NCI-H1105 treated with DMSO at 0.1 percent for 48 hours (cell line): Measurements from ENCODE around the gene TBX6.
A peak's percentile ranks its signal among the peaks of the same experiment; 100 is the strongest.

Experiments
- DNase-seq: peaks from one replicate; lab custom pipeline; 2025; lab: John Stamatoyannopoulos, UW

Gene TBX6

GRCh38 chr16:30086291-30087140 is 5.2 kb downstream of the TBX6 start:
- DNase-seq = no peak

DNA sequence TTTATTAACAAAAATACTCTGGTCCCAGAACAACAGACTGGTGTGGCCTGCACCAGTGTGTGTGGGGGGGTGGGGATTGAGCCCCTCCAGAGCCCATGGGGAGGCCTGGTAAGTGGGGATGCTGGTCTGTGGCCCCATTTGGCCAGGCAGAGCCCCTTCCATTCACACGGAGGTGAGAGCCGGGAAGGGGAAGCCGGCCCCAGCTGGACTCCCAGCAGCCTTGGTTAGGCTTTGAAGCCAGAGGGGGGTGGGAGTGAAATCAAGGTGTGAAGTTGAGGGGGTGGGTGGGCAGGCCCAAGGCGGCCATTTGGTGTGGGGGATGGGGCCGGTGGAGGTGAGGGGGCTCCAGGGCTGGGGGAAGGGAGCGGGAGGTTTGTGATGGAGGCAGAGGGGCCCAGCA is 5.9 kb downstream of the TBX6 start:
- DNase-seq = no peak

DNA sequence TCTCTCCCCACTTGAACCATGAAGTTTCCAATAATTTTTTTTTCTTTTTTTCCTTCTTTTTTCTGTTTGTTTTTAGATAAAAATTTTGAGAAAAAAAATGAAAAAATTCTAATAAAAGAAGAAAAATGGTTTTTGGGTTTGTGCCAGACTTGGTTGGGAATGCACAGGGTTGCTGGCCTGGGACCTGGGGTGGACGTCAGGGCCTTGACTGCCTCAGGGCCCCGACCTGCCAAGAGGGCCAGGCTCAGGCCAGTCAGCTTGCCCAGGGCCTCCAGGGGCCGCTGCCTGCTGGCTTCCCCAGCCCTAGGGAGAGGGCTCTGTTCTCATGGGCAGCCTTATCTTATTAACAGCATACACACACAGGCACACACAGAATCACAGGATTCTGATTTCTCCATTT is 6.5 kb downstream of the TBX6 start:
- DNase-seq = no peak

DNA sequence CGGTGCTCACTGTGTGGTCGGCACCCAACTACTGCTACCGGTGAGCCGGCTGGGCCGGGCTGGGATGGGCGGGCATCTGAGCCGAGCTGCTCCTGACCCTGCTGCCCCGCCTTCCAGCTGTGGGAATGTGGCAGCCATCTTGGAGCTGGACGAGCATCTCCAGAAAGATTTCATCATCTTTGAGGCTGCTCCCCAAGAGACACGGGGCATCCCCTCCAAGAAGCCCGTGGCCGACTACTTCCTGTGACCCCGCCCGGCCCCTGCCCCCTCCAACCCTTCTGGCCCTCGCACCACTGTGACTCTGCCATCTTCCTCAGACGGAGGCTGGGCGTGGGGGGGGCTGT is 6.9 kb downstream of the TBX6 start:
- DNase-seq = no peak

DNA sequence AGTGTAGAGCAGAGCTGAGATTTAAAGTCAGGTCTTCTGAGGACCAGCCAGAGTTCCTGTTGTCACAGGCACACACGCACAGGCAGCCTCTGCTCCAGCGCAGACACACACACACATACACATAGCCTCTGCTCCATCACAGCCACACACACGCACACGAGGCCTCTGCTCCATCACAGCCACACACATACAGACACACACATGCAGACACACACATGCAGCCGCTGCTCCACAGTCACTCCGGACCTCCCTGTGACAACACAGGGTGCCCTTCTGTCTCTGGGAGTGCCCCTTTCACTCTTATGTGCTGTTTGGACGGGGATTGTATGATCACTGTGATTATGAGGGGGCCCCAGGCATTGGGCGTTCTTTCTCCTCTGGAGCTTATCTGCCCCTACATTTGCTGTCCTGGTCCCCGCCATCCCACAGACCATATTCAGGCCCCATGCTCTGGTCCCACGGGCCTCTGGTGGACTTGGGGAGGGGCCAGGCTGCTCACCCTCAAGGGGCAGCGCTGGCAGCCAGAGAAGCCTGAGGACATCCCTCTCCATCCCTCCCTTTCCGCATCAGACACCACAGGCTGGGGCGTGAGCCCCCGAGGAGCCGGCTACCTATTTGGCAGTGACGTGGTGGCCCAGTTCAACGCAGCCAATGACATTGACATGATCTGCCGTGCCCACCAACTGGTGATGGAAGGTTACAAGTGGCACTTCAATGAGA is 7.5 kb downstream of the TBX6 start:
- no peak for DNase-seq

DNA sequence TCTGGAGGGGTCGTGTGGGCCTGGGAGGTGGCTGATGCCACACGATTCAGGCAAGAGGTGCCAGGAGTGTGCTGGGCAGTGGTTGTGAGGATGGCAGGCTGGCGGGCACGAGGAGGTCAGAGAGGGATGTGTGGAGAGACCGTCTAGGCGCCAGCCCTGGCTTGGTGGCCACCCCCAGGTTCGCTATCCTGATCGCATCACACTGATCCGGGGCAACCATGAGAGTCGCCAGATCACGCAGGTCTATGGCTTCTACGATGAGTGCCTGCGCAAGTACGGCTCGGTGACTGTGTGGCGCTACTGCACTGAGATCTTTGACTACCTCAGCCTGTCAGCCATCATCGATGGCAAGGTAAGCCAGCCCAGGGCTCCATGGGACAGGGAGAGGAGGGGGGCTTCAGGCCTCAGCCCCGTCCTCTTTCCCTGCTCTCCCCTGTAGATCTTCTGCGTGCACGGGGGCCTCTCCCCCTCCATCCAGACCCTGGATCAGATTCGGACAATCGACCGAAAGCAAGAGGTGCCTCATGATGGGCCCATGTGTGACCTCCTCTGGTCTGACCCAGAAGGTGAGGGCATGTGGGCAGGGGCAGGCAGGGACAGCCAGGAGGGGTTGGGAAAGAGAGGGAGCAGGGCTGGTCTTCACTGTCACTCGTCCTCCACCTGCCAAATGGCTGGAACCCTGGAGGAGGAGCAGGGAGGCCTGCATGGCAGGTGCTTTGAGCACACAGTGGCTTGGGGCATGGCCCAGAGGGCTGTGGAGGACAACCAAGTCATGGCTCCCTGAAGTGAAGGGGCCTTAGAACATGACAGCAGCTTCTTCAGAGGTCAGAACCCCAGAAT is 8.3 kb downstream of the TBX6 start:
- no peak for DNase-seq

GRCh38 chr16:30082545-30083090 is 9.1 kb downstream of the TBX6 start:
- DNase-seq = no peak

GRCh38 chr16:30079480-30079879 is 12.2 kb downstream of the TBX6 start:
- no peak for DNase-seq

DNA sequence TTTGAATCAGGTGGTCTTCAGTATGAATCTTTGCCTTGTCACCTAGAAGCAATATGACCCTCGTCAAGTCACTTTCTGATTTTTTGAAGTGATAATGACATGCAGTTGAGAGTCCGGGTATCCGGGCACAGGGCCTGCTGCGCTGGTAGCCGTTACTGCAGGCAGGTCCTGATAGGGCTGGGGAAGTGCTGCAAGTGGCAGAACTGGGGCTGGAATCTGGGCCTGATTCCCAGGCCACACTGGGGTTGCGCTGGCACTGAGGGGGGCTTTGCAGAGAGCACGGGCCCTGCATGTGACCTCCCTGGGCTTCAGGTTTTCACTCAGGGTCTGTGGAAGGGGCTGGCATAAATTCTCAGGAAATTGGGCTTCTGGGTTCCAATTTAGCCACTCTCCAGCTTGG is 13.0 kb downstream of the TBX6 start:
- DNase-seq = no peak

DNA sequence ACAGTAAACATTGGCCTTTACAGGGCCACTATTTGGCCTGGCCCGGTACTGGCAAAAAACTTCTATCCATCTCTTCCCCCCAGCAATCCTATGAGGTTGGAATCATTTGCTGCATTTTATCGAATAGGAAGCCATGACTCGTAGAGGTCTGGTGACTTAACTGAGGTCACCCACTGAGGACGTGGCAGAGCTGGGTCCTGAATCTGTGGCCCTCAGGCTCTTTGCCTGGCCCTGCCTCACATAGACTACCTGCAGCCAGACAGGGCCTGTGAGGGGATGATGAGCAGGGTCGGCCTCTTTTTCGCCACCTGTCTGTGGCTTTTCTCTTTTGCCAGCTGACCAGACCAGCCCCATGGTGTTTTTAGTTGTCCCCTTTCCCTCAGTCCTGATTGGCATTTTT is 14.1 kb downstream of the TBX6 start:
- DNase-seq = no peak

DNA sequence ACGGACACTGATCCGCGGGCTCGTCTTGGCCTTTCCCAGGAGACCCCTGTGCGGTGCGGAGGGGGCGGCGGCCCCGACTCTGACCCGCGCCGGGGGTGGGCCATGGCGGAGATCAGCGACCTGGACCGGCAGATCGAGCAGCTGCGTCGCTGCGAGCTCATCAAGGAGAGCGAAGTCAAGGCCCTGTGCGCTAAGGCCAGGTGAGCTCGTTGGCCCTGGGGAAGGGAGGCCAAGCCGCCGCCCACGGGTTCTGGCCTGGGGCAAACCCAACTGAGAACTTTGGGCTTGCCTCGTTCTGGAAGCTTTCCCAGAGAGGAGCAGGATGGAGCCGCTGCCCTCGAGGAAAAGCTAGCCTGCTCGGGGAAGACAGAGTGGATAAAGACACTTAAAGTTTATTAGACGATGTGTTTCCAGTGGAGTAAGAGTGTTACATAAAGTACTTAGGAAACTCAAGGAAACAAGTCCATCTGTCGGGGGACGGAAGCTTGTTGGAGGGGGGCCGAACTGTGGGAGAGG is 15.4 kb downstream of the TBX6 start:
- no peak for DNase-seq

GRCh38 chr16:30075503-30076275 is 16.0 kb downstream of the TBX6 start, which contains the start of gene PPP4C:
TSS of gene PPP4C (plus strand) at chr16:30075994. CDS start at chr16:30076378, 384 bp downstream.
- DNase-seq = peak; percentile 76

DNA sequence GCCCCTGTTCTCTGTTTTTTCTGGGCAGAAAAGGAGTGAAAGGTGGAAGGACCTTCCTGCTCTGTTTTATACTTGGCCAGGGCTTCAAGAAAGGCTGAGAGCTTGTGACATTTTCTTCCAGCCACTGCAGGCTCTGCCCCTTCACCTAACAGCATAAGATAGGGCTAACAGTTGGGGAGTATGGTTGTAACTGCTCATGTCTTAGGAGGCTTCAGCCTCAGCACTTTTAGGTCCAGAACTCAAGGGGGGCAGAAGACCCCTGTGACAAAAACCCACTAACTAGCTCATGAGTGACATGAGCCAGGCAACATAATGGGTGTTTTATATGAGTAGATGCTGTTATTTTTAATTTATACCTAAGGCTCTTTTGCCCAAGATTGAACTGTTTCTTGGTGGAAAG is 21.2 kb downstream of the TBX6 start:
- no peak for DNase-seq

DNA sequence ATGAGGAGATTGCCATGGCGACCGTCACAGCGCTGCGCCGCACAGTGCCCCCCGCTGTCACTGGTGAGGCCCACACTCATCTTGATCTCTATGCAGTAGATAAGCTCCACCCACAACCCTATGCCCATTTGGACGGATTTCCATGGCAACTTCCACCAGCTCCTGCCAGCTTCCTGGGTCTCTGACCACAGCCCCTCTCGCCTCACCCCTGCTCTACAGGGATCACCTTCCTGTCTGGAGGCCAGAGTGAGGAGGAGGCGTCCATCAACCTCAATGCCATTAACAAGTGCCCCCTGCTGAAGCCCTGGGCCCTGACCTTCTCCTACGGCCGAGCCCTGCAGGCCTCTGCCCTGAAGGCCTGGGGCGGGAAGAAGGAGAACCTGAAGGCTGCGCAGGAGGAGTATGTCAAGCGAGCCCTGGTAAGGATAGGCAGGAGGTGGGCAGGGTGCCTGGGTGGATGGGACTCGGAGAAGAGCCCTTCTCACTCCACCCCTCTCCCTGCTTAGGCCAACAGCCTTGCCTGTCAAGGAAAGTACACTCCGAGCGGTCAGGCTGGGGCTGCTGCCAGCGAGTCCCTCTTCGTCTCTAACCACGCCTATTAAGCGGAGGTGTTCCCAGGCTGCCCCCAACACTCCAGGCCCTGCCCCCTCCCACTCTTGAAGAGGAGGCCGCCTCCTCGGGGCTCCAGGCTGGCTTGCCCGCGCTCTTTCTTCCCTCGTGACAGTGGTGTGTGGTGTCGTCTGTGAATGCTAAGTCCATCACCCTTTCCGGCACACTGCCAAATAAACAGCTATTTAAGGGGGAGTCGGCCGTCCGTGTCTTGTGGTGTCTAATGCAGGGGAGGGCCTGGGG is 21.9 kb downstream of the TBX6 start:
- no peak for DNase-seq

DNA sequence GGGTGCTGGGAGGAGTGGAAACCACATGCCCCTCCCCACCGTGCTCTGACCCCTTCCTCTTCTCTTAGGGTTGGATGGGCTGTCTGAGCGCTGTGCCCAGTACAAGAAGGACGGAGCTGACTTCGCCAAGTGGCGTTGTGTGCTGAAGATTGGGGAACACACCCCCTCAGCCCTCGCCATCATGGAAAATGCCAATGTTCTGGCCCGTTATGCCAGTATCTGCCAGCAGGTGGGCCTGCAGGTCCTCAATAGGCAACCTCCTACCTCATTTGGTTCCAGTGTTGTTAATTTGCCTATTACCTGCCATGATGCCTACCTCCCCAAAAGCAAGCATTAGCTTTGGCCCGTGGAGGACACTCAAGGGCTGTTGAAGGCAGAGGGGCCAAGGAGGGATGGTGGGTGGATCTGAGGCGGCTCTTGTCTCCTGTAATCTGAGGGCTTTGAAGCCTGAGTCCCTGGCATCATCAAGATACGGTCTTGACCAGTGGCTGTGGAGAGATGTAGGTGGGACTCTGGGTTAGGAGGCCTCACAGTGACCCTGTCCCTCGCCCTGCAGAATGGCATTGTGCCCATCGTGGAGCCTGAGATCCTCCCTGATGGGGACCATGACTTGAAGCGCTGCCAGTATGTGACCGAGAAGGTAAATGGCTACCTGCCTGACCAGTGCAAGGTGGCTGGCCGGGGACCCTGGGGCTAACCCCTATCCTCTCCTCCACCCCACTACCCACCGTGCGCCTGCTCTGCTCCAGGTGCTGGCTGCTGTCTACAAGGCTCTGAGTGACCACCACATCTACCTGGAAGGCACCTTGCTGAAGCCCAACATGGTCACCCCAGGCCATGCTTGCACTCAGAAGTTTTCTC is 22.7 kb downstream of the TBX6 start:
- DNase-seq = no peak

DNA sequence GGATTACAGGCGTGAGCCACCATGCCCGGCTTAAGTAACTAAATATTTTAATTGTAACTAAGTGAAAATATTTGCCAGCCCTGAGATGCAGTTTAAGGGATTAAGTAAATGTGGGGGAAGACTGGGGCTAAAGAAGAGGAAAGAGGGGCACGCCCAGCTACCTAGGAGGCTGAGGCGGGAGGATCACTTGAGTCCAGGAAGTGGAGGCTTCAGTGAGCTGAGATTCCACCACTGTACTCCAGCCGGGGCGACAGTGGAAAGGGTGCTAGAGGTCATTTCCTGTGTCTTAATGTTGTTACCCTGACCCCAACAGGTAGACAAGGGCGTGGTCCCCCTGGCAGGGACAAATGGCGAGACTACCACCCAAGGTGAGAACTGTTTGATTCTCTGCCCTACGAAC is 23.4 kb downstream of the TBX6 start:
- no peak for DNase-seq

GRCh38 chr16:30067584-30067916 is 24.2 kb downstream of the TBX6 start:
- no peak for DNase-seq

DNA sequence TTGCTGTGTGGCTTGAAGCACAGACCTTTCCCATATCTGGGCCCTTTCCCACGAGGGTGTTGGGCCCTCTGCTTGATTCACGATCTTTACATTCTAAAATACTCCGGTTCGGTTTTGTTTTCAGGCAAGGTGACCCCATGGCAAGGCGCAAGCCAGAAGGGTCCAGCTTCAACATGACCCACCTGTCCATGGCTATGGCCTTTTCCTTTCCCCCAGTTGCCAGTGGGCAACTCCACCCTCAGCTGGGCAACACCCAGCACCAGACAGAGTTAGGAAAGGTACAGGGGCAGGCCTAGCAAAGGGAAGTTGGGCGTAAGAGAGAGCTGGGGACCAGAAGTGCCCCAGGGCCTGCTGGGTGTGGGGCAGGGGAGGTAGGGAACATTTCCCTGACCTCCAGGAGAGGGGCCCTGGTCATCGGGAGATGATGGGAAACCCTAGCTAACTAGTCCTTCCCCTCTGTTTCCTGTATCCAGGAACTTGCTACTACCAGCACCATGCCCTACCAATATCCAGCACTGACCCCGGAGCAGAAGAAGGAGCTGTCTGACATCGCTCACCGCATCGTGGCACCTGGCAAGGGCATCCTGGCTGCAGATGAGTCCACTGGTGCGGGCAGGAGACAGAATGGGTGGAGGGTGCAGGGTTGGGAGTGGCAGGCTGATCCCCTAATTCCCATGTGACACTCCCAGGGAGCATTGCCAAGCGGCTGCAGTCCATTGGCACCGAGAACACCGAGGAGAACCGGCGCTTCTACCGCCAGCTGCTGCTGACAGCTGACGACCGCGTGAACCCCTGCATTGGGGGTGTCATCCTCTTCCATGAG is 24.8 kb downstream of the TBX6 start:
- DNase-seq = no peak
